Caco-2 (cell line): ENCODE data around the gene UTP15. TPM values are rescaled to one million over a fixed set of nuclear protein-coding genes. Genes with fewer than 3 reads are reported as not detected.

Source experiments
- BruUV-seq: library from RNA; stranded (reverse); fragments of 400-500 nt; replicated peaks from 2 replicates; lab custom pipeline; 2021; lab: Mats Ljungman, UMichigan
- CTCF ChIA-PET: fragments of 300-600 bp; sonication (Branson Sonifier 250); formaldehyde crosslinking; loops from one replicate; lab custom pipeline; 2022; ENCODE audit warnings: antibody characterized with exemption; lab: Charles Lee
- POLR2A ChIA-PET: fragments of 300-600 bp; sonication (Branson Sonifier 250); formaldehyde crosslinking; loops from one replicate; lab custom pipeline; 2022; ENCODE audit warnings: antibody characterized with exemption; lab: Charles Lee
- DNase-seq, 2 experiments: peaks; one replicate each; pipeline versions ENCODE4 v3.0.0 to v3.0.0-alpha.2; 2020 to 2022
- H3K27me3 ChIP-seq: replicated peaks from 2 replicates; pipeline ENCODE4 v1.6.0; 2011; ENCODE audit warnings: low read length; ENCODE audit not compliant: control insufficient read depth, insufficient read depth
- H3K36me3 ChIP-seq: 2 replicates; pipeline ENCODE4 v1.5.1; 2011; ENCODE audit warnings: low read length; ENCODE audit not compliant: control insufficient read depth, insufficient read depth
- H3K4me1 ChIP-seq: fragments of 250-450 bp; sonication (Bioruptor Pico); 2 replicates; pipeline ENCODE4 v1.5.1; 2020; ENCODE audit warnings: mild to moderate bottlenecking
- H3K4me3 ChIP-seq: 2 replicates; pipeline ENCODE4 v1.5.1; 2011; ENCODE audit warnings: low read depth, mild to moderate bottlenecking, control low read depth, low read length
- H3K9me3 ChIP-seq: fragments of 250-450 bp; sonication (Bioruptor Pico); 2 replicates; pipeline ENCODE4 v1.5.1; 2020; ENCODE audit warnings: mild to moderate bottlenecking, moderate library complexity
- H3K27ac Mint-ChIP-seq: one replicate; pipeline ENCODE4 v1.8.0; 2022; ENCODE audit warnings: mixed read lengths; ENCODE audit not compliant: unreplicated experiment
- H3K27me3 Mint-ChIP-seq: one replicate; pipeline ENCODE4 v1.8.0; 2022; ENCODE audit warnings: mixed read lengths; ENCODE audit not compliant: insufficient read depth, unreplicated experiment
- H3K36me3 Mint-ChIP-seq: one replicate; pipeline ENCODE4 v1.8.0; 2022; ENCODE audit warnings: mild to moderate bottlenecking, mixed read lengths; ENCODE audit not compliant: insufficient read depth, unreplicated experiment
- H3K4me1 Mint-ChIP-seq: one replicate; pipeline ENCODE4 v1.8.0; 2022; ENCODE audit warnings: low read depth, mixed read lengths; ENCODE audit not compliant: unreplicated experiment
- H3K4me3 Mint-ChIP-seq: one replicate; pipeline ENCODE4 v1.8.0; 2022; ENCODE audit warnings: mild to moderate bottlenecking, moderate library complexity, mixed read lengths; ENCODE audit not compliant: unreplicated experiment
- H3K9me3 Mint-ChIP-seq: one replicate; pipeline ENCODE4 v1.8.0; 2022; ENCODE audit warnings: mixed read lengths; ENCODE audit not compliant: unreplicated experiment
- intact Hi-C: fragments of 100-400 bp; cut with micrococcal nuclease; formaldehyde crosslinking; loops from one replicate; pipeline ENCODE4 v1.10.0; 2022; ENCODE audit not compliant: unreplicated experiment
- total RNA-seq: library from RNA; stranded (reverse); gene quantifications from 2 replicates; pipeline ENCODE4 v1.2.3, GENCODE V29; 2022
- TF ChIP-seq, protein P1 (sequence below), 2 experiments: fragments of 200-600 bp in 1 of 2; IDR thresholded peaks; 1 replicate in 1 of 2; 2 replicates in 1 of 2; pipeline versions ENCODE4 v1.5.1 to v1.8.0; 2011 to 2022; ENCODE audit warnings: antibody characterized with exemption in 1 of 2, control low read depth in 1 of 2, inconsistent platforms in 1 of 2, low read depth in 1 of 2, low read length in 1 of 2, mild to moderate bottlenecking in 1 of 2, moderate library complexity in 1 of 2; ENCODE audit not compliant: insufficient read depth in 1 of 2, severe bottlenecking in 1 of 2, unreplicated experiment in 1 of 2

Gene UTP15
- total RNA-seq, 1 experiment from 2014 or later = 29.1 TPM

DNA sequence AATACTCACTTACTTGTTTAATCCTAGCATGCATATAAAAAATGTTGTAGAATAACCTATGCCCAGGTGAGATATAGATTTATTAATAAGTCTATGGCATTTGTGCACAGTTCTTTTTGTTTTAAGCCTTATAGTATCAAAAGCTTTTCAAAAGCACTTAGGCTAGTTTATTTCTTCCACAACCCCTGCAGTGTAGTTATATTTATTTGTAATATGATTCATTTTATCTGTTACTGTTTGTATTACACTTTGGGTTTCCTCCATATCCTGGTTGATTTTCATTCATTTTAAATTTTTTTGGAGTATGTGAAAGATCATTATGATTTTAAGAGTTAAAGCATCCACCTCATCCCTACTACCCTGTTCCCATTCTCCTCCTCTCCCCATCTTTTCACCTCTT is 41.7 kb downstream of the UTP15 start:
- peaks cover 9% of the 10 kb centered on the region for H3K9me3 Mint-ChIP-seq
- POLR2A ChIA-PET = no interaction called here
- no peaks in the 10 kb centered on the region for H3K36me3 ChIP-seq

DNA sequence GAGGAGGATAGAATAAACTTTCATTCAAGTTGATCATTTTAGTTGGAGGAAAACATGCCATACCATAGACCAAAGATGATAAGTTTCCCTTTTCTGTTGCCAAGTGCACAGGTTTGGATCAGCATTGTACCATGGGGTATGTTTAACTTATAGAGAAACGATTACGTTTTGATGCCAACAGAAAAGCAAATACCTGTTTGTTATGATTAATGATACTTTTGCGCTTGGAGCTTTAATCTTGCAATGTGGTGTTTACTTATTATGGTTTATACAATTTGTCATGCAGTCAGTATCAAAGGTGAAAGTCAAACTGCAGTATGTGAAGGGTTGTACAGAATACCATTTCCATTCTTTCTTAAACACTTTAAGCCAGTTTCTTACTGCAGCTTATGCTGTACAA is 47.3 kb downstream of the UTP15 start:
- no peak overlapping the region for H3K4me3 ChIP-seq
- Mint-ChIP-seq H3K4me3 (no peak overlapping the region), H3K4me1 (no peaks in the 10 kb centered on the region), H3K27me3 (peaks cover 5% of the 10 kb centered on the region), H3K36me3 (no peaks in the 10 kb centered on the region), H3K27ac (no peak overlapping the region), H3K9me3 (peaks cover 9% of the 10 kb centered on the region)
- no peaks in the 10 kb centered on the region for H3K4me1 ChIP-seq
- H3K9me3 ChIP-seq = no peaks in the 10 kb centered on the region
- CTCF ChIA-PET = no interaction called here
- H3K27me3 ChIP-seq = no peaks in the 10 kb centered on the region
- BruUV-seq = no TSS peak
- POLR2A ChIA-PET = no interaction called here
- DNase-seq = no peak
- intact Hi-C loops = no loop called here
- TF ChIP-seq, protein P1, sequence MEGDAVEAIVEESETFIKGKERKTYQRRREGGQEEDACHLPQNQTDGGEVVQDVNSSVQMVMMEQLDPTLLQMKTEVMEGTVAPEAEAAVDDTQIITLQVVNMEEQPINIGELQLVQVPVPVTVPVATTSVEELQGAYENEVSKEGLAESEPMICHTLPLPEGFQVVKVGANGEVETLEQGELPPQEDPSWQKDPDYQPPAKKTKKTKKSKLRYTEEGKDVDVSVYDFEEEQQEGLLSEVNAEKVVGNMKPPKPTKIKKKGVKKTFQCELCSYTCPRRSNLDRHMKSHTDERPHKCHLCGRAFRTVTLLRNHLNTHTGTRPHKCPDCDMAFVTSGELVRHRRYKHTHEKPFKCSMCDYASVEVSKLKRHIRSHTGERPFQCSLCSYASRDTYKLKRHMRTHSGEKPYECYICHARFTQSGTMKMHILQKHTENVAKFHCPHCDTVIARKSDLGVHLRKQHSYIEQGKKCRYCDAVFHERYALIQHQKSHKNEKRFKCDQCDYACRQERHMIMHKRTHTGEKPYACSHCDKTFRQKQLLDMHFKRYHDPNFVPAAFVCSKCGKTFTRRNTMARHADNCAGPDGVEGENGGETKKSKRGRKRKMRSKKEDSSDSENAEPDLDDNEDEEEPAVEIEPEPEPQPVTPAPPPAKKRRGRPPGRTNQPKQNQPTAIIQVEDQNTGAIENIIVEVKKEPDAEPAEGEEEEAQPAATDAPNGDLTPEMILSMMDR (IDR thresholded peaks at IDR 0.05; ENCODE audit: insufficient read depth in 1 of 2, low read depth in 1 of 2, low read length in 1 of 2, severe bottlenecking in 1 of 2, unreplicated experiment in 1 of 2) = no peak
- no peaks in the 10 kb centered on the region for H3K36me3 ChIP-seq

More for the DNA sequence above, 41.7 kb downstream of the UTP15 start:
- Histone ChIP-seq H3K4me1 (no peaks in the 10 kb centered on the region), H3K27me3 (no peaks in the 10 kb centered on the region), H3K4me3 (no peak overlapping the region), H3K9me3 (peaks cover 3% of the 10 kb centered on the region; the same call in 1 of the 2 replicates)
- H3K36me3 Mint-ChIP-seq = no peaks in the 10 kb centered on the region
- peaks cover 8% of the 10 kb centered on the region for H3K27me3 Mint-ChIP-seq
- BruUV-seq = no TSS peak
- CTCF ChIA-PET = no interaction called here
- H3K4me3 Mint-ChIP-seq = no peak overlapping the region
- H3K27ac Mint-ChIP-seq = no peak overlapping the region
- TF ChIP-seq, protein P1 (IDR thresholded peaks at IDR 0.05; ENCODE audit: insufficient read depth in 1 of 2, low read depth in 1 of 2, low read length in 1 of 2, severe bottlenecking in 1 of 2, unreplicated experiment in 1 of 2) = no peak
- no peaks in the 10 kb centered on the region for H3K4me1 Mint-ChIP-seq
- intact Hi-C loops = no loop called here
- DNase-seq = no peak

DNA sequence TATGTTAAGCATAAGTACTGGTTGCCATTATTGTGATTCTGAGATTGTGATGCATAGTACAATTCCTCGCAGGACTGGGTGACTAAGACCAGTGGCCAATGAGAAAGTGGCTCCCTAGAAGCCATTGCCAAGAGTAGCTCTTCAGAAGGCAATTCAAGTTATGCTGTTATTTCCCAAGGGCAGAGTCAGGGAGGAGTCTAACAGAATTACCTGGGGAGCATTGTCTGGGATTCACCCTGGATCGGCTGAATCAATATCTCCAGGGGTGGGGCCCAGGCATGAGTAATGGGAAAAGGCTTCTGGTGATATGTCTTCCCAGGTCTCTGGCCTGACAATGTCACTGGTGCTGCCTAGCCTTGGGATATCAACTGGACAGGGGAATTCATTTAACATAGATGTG is 49.5 kb downstream of the UTP15 start:
- H3K4me1 ChIP-seq = no peaks in the 10 kb centered on the region
- no peaks in the 10 kb centered on the region for H3K4me1 Mint-ChIP-seq
- ChIA-PET POLR2A (no interaction called here), CTCF (no interaction called here)
- H3K36me3 Mint-ChIP-seq = no peaks in the 10 kb centered on the region
- TF ChIP-seq, protein P1 (IDR thresholded peaks at IDR 0.05; ENCODE audit: insufficient read depth in 1 of 2, low read depth in 1 of 2, low read length in 1 of 2, severe bottlenecking in 1 of 2, unreplicated experiment in 1 of 2) = no peak
- no TSS peak for BruUV-seq
- no peak overlapping the region for H3K4me3 Mint-ChIP-seq
- no peaks in the 10 kb centered on the region for H3K36me3 ChIP-seq
- H3K9me3 ChIP-seq = no peaks in the 10 kb centered on the region
- no peak overlapping the region for H3K27ac Mint-ChIP-seq
- intact Hi-C loops = no loop called here
- no peaks in the 10 kb centered on the region; the same call in 1 of the 2 replicates for H3K27me3 ChIP-seq
- H3K27me3 Mint-ChIP-seq = peaks cover 5% of the 10 kb centered on the region
- H3K4me3 ChIP-seq = no peak overlapping the region
- no peak for DNase-seq
- peaks cover 9% of the 10 kb centered on the region for H3K9me3 Mint-ChIP-seq
